Mesendoderm (in vitro differentiated cells): ENCODE measurements around the gene PDE9A.

Experiments used
- DNase-seq: peaks from one replicate; pipeline ENCODE4 v3.0.0; 2013
- H2AK5ac ChIP-seq: 2 replicates; pipeline ENCODE4 v1.6.1; 2013; ENCODE audit warnings: low read length, inconsistent platforms
- H2BK120ac ChIP-seq: 2 replicates; pipeline ENCODE4 v1.6.1; 2013; ENCODE audit warnings: low read depth, mild to moderate bottlenecking, low read length, moderate library complexity, mixed read lengths
- H2BK15ac ChIP-seq: replicated peaks from 2 replicates; pipeline ENCODE4 v1.6.1; 2013; ENCODE audit warnings: low read depth, mild to moderate bottlenecking, moderate library complexity
- H2BK5ac ChIP-seq: 2 replicates; pipeline ENCODE4 v1.6.1; 2013; ENCODE audit warnings: low read length, inconsistent platforms
- H3K18ac ChIP-seq: 2 replicates; pipeline ENCODE4 v1.6.1; 2013; ENCODE audit warnings: mild to moderate bottlenecking, low read length, mixed read lengths
- H3K23ac ChIP-seq: one replicate; pipeline ENCODE4 v1.6.1; 2013; ENCODE audit warnings: low read length
- H3K27ac ChIP-seq: 2 replicates; pipeline ENCODE4 v1.5.1; 2013; ENCODE audit warnings: low read depth, mild to moderate bottlenecking, inconsistent platforms, low read length, moderate library complexity
- H3K27me3 ChIP-seq: 2 replicates; pipeline ENCODE4 v1.6.1; 2013; ENCODE audit warnings: low read length, control low read depth, mild to moderate bottlenecking, inconsistent platforms; ENCODE audit not compliant: insufficient read depth, poor library complexity
- H3K36me3 ChIP-seq: 2 replicates; pipeline ENCODE4 v1.6.1; 2013; ENCODE audit warnings: low read length, inconsistent platforms; ENCODE audit not compliant: control insufficient read depth, insufficient read depth
- H3K4ac ChIP-seq: one replicate; pipeline ENCODE4 v1.6.1; 2013; ENCODE audit warnings: low read depth, mild to moderate bottlenecking, low read length, moderate library complexity
- H3K4me1 ChIP-seq: 2 replicates; pipeline ENCODE4 v1.6.1; 2013; ENCODE audit warnings: low read depth, low read length, inconsistent platforms; ENCODE audit not compliant: control insufficient read depth
- H3K4me2 ChIP-seq: 2 replicates; pipeline ENCODE4 v1.6.1; 2013; ENCODE audit warnings: low read length
- H3K4me3 ChIP-seq: 2 replicates; pipeline ENCODE4 v1.5.1; 2013; ENCODE audit warnings: mild to moderate bottlenecking, low read length
- H3K56ac ChIP-seq: one replicate; pipeline ENCODE4 v1.6.1; 2013; ENCODE audit warnings: low read length
- H3K79me1 ChIP-seq: 2 replicates; pipeline ENCODE4 v1.6.1; 2013; ENCODE audit warnings: low read length, inconsistent platforms
- H3K79me2 ChIP-seq: 2 replicates; pipeline ENCODE4 v1.6.1; 2013; ENCODE audit warnings: mild to moderate bottlenecking, low read length; ENCODE audit not compliant: control insufficient read depth, insufficient read depth
- H3K9ac ChIP-seq: 2 replicates; pipeline ENCODE4 v1.6.1; 2013; ENCODE audit warnings: low read length, inconsistent platforms
- H4K5ac ChIP-seq: one replicate; pipeline ENCODE4 v1.6.1; 2013; ENCODE audit warnings: low read length
- H4K8ac ChIP-seq: one replicate; pipeline ENCODE4 v1.6.1; 2013; ENCODE audit warnings: low read depth, mild to moderate bottlenecking, control low read depth, low read length, moderate library complexity
- WGBS: extraction: QIAGEN DNeasy Blood & Tissue Kit; methylation state at CpG from one replicate; pipeline ENCODE4 v1.1.7; 2013; ENCODE audit warnings: low lambda C conversion rate, missing lambda C conversion rate; ENCODE audit not compliant: insufficient coverage; ENCODE audit errors: extremely low coverage; 5-methylcytosine and 5-hydroxymethylcytosine counted together

Gene PDE9A

GRCh38 chr21:42756580-42757250, 103.3 kb downstream of the PDE9A start:
- Histone ChIP-seq H2BK120ac (no peak overlapping the region), H3K36me3 (peaks cover 3% of the 10 kb centered on the region), H3K27ac (no peak overlapping the region), H3K79me1 (no peaks in the 10 kb centered on the region), H3K4me1 (no peaks in the 10 kb centered on the region), H2BK5ac (no peak overlapping the region), H3K27me3 (no peaks in the 10 kb centered on the region), H3K4me3 (no peak overlapping the region), H3K18ac (no peak overlapping the region), H3K56ac (no peak overlapping the region), H3K9ac (no peak overlapping the region), H2AK5ac (no peak overlapping the region), H3K4ac (no peak overlapping the region), H2BK15ac (no peak overlapping the region), H3K79me2 (no peaks in the 10 kb centered on the region), H4K5ac (no peak overlapping the region), H4K8ac (no peak overlapping the region), H3K4me2 (no peak overlapping the region), H3K23ac (no peak overlapping the region)
- DNase-seq = no peak
- WGBS = no CpG with 5 or more reads among the region's 24 CpGs

GRCh38 chr21:42757422-42757821, 104.0 kb downstream of the PDE9A start:
- no peak overlapping the region for H2BK5ac ChIP-seq
- no peaks in the 10 kb centered on the region for H3K79me1 ChIP-seq
- WGBS = no CpG with 5 or more reads among the region's 10 CpGs
- peaks cover 3% of the 10 kb centered on the region for H3K36me3 ChIP-seq
- H3K4me2 ChIP-seq = no peak overlapping the region
- H2AK5ac ChIP-seq = no peak overlapping the region
- H4K5ac ChIP-seq = no peak overlapping the region
- no peak overlapping the region for H3K27ac ChIP-seq
- no peak overlapping the region for H3K18ac ChIP-seq
- no peaks in the 10 kb centered on the region for H3K27me3 ChIP-seq
- no peak overlapping the region for H2BK15ac ChIP-seq
- H3K23ac ChIP-seq = no peak overlapping the region
- H3K4ac ChIP-seq = no peak overlapping the region
- H3K4me1 ChIP-seq = no peaks in the 10 kb centered on the region
- no peak for DNase-seq
- H3K9ac ChIP-seq = no peak overlapping the region
- no peak overlapping the region for H3K56ac ChIP-seq
- no peak overlapping the region for H4K8ac ChIP-seq
- no peak overlapping the region for H3K4me3 ChIP-seq
- H3K79me2 ChIP-seq = no peaks in the 10 kb centered on the region
- no peak overlapping the region for H2BK120ac ChIP-seq

DNA sequence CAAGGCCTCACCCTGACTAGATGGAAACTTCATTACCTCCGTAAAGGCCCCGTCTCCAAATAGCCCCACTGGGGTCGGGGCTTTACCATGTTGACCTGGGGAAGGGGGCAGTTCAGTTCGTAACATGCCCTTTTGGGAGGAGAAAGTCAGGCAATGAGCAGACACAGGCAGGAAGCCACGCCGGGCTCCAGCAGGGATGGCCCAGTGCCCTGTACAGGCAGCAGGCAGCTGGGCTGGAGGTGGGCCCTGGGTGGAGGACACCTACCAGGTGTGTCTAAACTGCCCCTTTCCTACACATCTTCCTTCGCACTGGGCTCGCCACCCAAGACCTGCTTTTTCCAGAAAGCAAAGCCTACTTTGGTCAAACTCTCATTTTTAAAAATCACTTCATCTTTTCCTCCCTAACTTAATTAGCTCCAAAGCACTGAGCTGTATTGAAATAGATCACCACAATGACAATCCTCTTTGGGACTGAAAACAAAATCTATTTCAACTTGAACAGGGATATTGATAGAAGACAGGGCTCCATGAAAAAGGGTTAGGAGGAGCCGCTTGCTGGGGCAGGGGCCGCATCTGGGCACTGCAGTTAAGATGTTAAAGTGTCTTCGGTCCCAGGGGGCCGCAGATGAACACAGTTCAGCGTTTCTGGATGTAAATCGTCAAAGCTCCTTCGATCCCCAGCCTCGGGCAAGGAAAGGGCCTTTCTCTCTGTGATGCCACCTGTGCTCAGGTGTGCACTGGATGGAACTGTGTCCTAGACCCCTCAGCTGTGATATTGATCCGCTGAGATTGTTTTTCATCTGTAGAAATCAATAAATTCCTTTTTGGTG, 104.6 kb downstream of the PDE9A start:
- H3K79me2 ChIP-seq = no peaks in the 10 kb centered on the region
- H2BK5ac ChIP-seq = no peak overlapping the region
- H3K4me1 ChIP-seq = no peaks in the 10 kb centered on the region
- no peak for DNase-seq
- no peak overlapping the region for H3K56ac ChIP-seq
- no peak overlapping the region for H4K8ac ChIP-seq
- no peaks in the 10 kb centered on the region for H3K27me3 ChIP-seq
- peaks cover 3% of the 10 kb centered on the region for H3K36me3 ChIP-seq
- H3K4ac ChIP-seq = no peak overlapping the region
- H2BK15ac ChIP-seq = no peak overlapping the region
- WGBS = no CpG with 5 or more reads among the region's 17 CpGs
- H3K4me2 ChIP-seq = no peak overlapping the region
- H3K4me3 ChIP-seq = no peak overlapping the region
- no peak overlapping the region for H2AK5ac ChIP-seq
- no peak overlapping the region for H3K9ac ChIP-seq
- no peak overlapping the region for H3K27ac ChIP-seq
- no peak overlapping the region for H4K5ac ChIP-seq
- no peak overlapping the region for H3K18ac ChIP-seq
- no peak overlapping the region for H2BK120ac ChIP-seq
- H3K79me1 ChIP-seq = no peaks in the 10 kb centered on the region
- H3K23ac ChIP-seq = no peak overlapping the region

DNA sequence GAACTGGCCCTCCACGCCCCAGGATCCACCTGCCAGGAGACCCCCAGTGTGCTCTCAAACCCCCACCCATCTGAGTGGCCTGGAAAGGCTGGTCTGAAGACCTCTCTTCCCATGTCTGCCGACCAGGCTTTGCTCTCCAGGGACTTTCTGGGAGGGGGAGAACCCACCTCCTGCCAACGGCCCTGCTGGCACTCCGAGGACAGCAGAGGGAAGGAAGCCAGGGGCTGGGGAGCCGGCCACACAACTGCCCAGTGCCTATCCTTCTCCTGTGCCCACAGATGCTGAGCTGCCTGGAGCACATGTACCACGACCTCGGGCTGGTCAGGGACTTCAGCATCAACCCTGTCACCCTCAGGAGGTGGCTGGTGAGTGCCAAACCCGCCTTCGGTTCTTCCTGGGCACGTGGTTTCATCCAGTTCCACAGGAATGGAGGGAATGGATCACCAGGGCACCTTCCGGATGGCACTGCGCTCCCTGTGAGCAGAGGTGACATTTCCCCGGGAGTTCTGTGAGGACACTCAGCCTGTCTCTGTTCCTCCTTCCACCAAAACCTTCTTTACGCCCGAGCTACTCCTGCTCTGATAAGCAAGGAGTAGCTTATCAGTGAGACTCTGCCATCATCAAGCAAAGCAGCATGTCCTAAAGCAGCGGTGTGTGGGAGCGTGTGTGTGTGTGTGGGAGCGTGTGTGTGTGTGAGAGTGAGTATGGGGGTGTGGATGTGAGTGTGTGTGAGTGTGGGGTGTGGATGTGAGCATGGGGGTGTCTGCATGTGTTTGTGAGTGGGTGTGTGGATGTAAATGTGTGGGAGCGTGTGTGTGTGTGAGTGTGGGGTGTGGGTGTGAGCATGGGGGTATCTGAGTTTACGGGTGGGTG, 105.5 kb downstream of the PDE9A start:
- H3K4me3 ChIP-seq = no peak overlapping the region

DNA sequence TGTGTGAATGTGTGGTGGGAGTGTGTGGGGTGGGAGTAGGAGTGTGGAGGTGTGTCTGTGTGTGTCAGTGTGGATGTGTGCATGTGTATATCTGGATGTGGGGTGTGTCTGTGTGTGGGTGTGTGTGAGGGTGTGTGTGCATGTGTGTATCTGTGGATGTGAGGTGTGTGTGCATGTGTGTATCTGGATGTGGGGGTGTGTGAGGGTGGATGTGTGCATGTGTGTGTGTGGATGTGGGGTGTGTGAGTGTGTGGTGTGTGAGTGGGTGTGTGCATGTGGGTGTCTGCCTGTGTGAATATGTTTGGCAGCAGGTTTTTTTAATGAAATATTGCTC, 106.1 kb downstream of the PDE9A start:
- H3K4me2 ChIP-seq = no peak overlapping the region
- H2BK5ac ChIP-seq = no peak overlapping the region
- H2AK5ac ChIP-seq = no peak overlapping the region
- no peaks in the 10 kb centered on the region for H3K27me3 ChIP-seq
- no peak overlapping the region for H2BK15ac ChIP-seq
- H3K4me3 ChIP-seq = no peak overlapping the region
- no peak for DNase-seq
- H3K23ac ChIP-seq = no peak overlapping the region
- no peak overlapping the region for H4K5ac ChIP-seq
- H3K18ac ChIP-seq = no peak overlapping the region
- H3K27ac ChIP-seq = no peak overlapping the region
- no peak overlapping the region for H3K56ac ChIP-seq
- no peak overlapping the region for H3K4ac ChIP-seq
- peaks cover 2% of the 10 kb centered on the region for H3K36me3 ChIP-seq
- H3K79me1 ChIP-seq = no peaks in the 10 kb centered on the region
- H2BK120ac ChIP-seq = no peak overlapping the region
- H3K4me1 ChIP-seq = no peaks in the 10 kb centered on the region
- no peak overlapping the region for H4K8ac ChIP-seq
- H3K79me2 ChIP-seq = no peaks in the 10 kb centered on the region
- no peak overlapping the region for H3K9ac ChIP-seq

More for the DNA sequence above, 105.5 kb downstream of the PDE9A start:
- H3K36me3 ChIP-seq = peaks cover 2% of the 10 kb centered on the region
- no peaks in the 10 kb centered on the region for H3K4me1 ChIP-seq
- DNase-seq = no peak
- H2BK120ac ChIP-seq = no peak overlapping the region
- H3K9ac ChIP-seq = no peak overlapping the region
- no peaks in the 10 kb centered on the region for H3K79me1 ChIP-seq
- H4K8ac ChIP-seq = no peak overlapping the region
- no peak overlapping the region for H3K56ac ChIP-seq
- no peaks in the 10 kb centered on the region for H3K79me2 ChIP-seq
- H3K18ac ChIP-seq = no peak overlapping the region
- H3K23ac ChIP-seq = no peak overlapping the region
- H3K27me3 ChIP-seq = no peaks in the 10 kb centered on the region
- H3K27ac ChIP-seq = no peak overlapping the region
- no peak overlapping the region for H3K4ac ChIP-seq
- no peak overlapping the region for H2BK5ac ChIP-seq
- no peak overlapping the region for H2AK5ac ChIP-seq
- H4K5ac ChIP-seq = no peak overlapping the region
- H3K4me2 ChIP-seq = no peak overlapping the region
- 100% methylated on average over 2 of the region's 20 CpGs for WGBS
- H2BK15ac ChIP-seq = no peak overlapping the region
